ENCODE results near the gene DPY19L3. TPM values are rescaled to one million over a fixed set of nuclear protein-coding genes. Genes with fewer than 3 reads are reported as not detected.

Gene DPY19L3
- total and polyA plus RNA-seq, 2 of the 4 experiments (the other 2 are of a cell fraction): 29.6 to 36.5 TPM

- DNase-seq: no peak
- no peaks in the 10 kb centered on the region for H3K36me3 ChIP-seq (ENCODE audit: control insufficient read depth, insufficient read depth, low read length)
- no peak overlapping the region for H3K27ac ChIP-seq (ENCODE audit: insufficient read depth, low read length)
- no peaks in the 10 kb centered on the region for H3K9me3 ChIP-seq (ENCODE audit: control insufficient read depth, insufficient read depth, low read length)
- H2BK15ac ChIP-seq (ENCODE audit: low read depth, low read length): no peak overlapping the region
- intact Hi-C loops (cut with micrococcal nuclease) (no loop called here), dilution Hi-C loops (cut with HindIII; ENCODE audit: low sequenced_read_pairs, unreplicated experiment) (no loop called here), in situ Hi-C loops (cut with MboI; ENCODE audit: low sequenced_read_pairs) (no loop called here)
- H2AFZ ChIP-seq (replicated peaks; ENCODE audit: low read length, poor library complexity): no peak overlapping the region
- WGBS, 2 experiments (ENCODE audit: extremely low coverage in 2 of 2, insufficient read length in 1 of 2): 10% methylated on average over 2 of the region's 6 CpGs; no CpG with 5 or more reads in 1 of the 2 experiments
- ChIA-PET CTCF (no interaction called here), POLR2A (ENCODE audit: unreplicated experiment) (no interaction called here)
- no peak overlapping the region for H2BK20ac ChIP-seq (ENCODE audit: low read depth, low read length)
- H2BK120ac ChIP-seq (ENCODE audit: low read depth, low read length): no peak overlapping the region
- H3K14ac ChIP-seq (replicated peaks; ENCODE audit: low read depth, low read length): no peak overlapping the region
- H3K18ac ChIP-seq (ENCODE audit: low read depth, low read length): no peak overlapping the region
- no peaks in the 10 kb centered on the region for H3K79me1 ChIP-seq (ENCODE audit: low read depth in 1 of 2, low read length in 2 of 2)
- BruUV-seq (replicated peaks): no TSS peak
- H2AK5ac ChIP-seq (ENCODE audit: low read depth, low read length): no peak overlapping the region
- H3K4ac ChIP-seq (ENCODE audit: low read depth, low read length): no peak overlapping the region
- ATAC-seq (ENCODE audit: low read depth): no peak
- TF ChIP-seq CTCF (conservative IDR thresholded peaks at IDR 0.05; ENCODE audit: low read depth, low read length) (no peak), RFX5 (IDR thresholded peaks at IDR 0.05; ENCODE audit: low read depth, low read length) (no peak), CEBPB (IDR thresholded peaks at IDR 0.05; ENCODE audit: low read depth, low read length) (no peak), USF2 (IDR thresholded peaks at IDR 0.05; ENCODE audit: low read depth, low read length) (no peak), ELK1 (IDR thresholded peaks at IDR 0.05; ENCODE audit: borderline replicate concordance, low read depth, low read length) (no peak), SMC3 (IDR thresholded peaks at IDR 0.05; ENCODE audit: low read depth, low read length) (no peak), POLR2A (IDR thresholded peaks at IDR 0.05; ENCODE audit: low read depth, low read length) (no peak), CHD1 (IDR thresholded peaks at IDR 0.05; ENCODE audit: low read depth, low read length) (no peak), RCOR1 (IDR thresholded peaks at IDR 0.05; ENCODE audit: insufficient replicate concordance, low read length) (no peak), FOS (IDR thresholded peaks at IDR 0.05; ENCODE audit: low read depth, low read length) (no peak), RAD21 (IDR thresholded peaks at IDR 0.05; ENCODE audit: low read length) (no peak), NFE2L2 (IDR thresholded peaks at IDR 0.05; ENCODE audit: low read depth, low read length) (no peak), MAZ (IDR thresholded peaks at IDR 0.05; ENCODE audit: borderline replicate concordance, low read depth, low read length) (no peak), MXI1 (IDR thresholded peaks at IDR 0.05; ENCODE audit: borderline replicate concordance, low read depth, low read length) (no peak), MAFK (IDR thresholded peaks at IDR 0.05; ENCODE audit: low read depth, low read length) (no peak), BHLHE40 (IDR thresholded peaks at IDR 0.05; ENCODE audit: low read depth, low read length) (no peak)
- H4K5ac ChIP-seq (ENCODE audit: low read depth, low read length): no peak overlapping the region
- H3K27me3 ChIP-seq (ENCODE audit: control insufficient read depth, insufficient read depth, low read length): peaks cover 1% of the 10 kb centered on the region
- no peak overlapping the region for H2BK5ac ChIP-seq (ENCODE audit: low read depth, low read length, poor library complexity, severe bottlenecking)
- no peaks in the 10 kb centered on the region for H3K4me1 ChIP-seq (ENCODE audit: control insufficient read depth, insufficient read depth, low read length)
- H2AK9ac ChIP-seq (replicated peaks; ENCODE audit: low read depth, low read length, poor library complexity): no peak overlapping the region
- H3K56ac ChIP-seq (ENCODE audit: extremely low read depth, insufficient read depth, low read length): no peak overlapping the region
- no peaks in the 10 kb centered on the region for H3K9me1 ChIP-seq (ENCODE audit: insufficient read depth, low read length)
- H3K4me2 ChIP-seq (ENCODE audit: low read depth, low read length): no peak overlapping the region
- no peak overlapping the region for H3K9ac ChIP-seq (ENCODE audit: low read depth, low read length)
- H3K23ac ChIP-seq (ENCODE audit: low read depth, low read length): no peak overlapping the region
- H4K20me1 ChIP-seq (ENCODE audit: insufficient read depth, low read length): no peaks in the 10 kb centered on the region
- H4K91ac ChIP-seq (ENCODE audit: insufficient read depth, low read depth, low read length): no peak overlapping the region
- H4K8ac ChIP-seq (ENCODE audit: low read depth in 2 of 2, low read length in 2 of 2): no peak overlapping the region
- H3K4me3 ChIP-seq (ENCODE audit: insufficient read depth, low read depth, low read length): no peak overlapping the region
These were observed 93.2 kb downstream of the DPY19L3 start for GRCh38 chr19:32498648-32499200.

Data from IMR-90 (cell line).